A549 (cell line): ENCODE data around the gene INHA.

Experiments
- BHLHE40 ChIP-seq: IDR thresholded peaks from 2 replicates; pipeline ENCODE4 v1.6.1; 2012; ENCODE audit warnings: low read depth, low read length, inconsistent platforms
- CHD4 ChIP-seq: fragments of 200-600 bp; sonication (generic); IDR thresholded peaks from 2 replicates; pipeline ENCODE4 v1.6.1; 2016; ENCODE audit warnings: antibody characterized with exemption, mild to moderate bottlenecking, borderline replicate concordance
- HOXB13 ChIP-seq: fragments of 250-450 bp; sonication (Bioruptor Pico); IDR thresholded peaks from 2 replicates; pipeline ENCODE4 v1.5.0; 2020; ENCODE audit warnings: low read depth, mild to moderate bottlenecking, moderate library complexity
- NR3C1 ChIP-seq: fragments of >200 bp; sonication (Bioruptor Twin); formaldehyde crosslinking; IDR thresholded peaks from 3 replicates; pipeline ENCODE4 v1.6.1; 2017
- RAD21 ChIP-seq, 2 experiments: fragments of >200 bp in 1 of 2; sonication (Bioruptor Twin) in 1 of 2; formaldehyde crosslinking in 1 of 2; IDR thresholded peaks in 1 of 2; conservative IDR thresholded peaks in 1 of 2; 2 replicates in 1 of 2; 3 replicates in 1 of 2; pipeline ENCODE4 v1.6.1; 2012 to 2018; ENCODE audit warnings: inconsistent platforms in 1 of 2
- RFX5 ChIP-seq: fragments of 450-650 bp; IDR thresholded peaks from 2 replicates; pipeline ENCODE4 v1.7.1; 2014; ENCODE audit warnings: antibody characterized with exemption, mild to moderate bottlenecking, moderate library complexity
- SMC3 ChIP-seq: fragments of >200 bp; sonication (Bioruptor Twin); formaldehyde crosslinking; IDR thresholded peaks from 3 replicates; pipeline ENCODE4 v1.6.1; 2018; ENCODE audit warnings: inconsistent platforms
- TP53 ChIP-seq: fragments of 250-450 bp; sonication (Bioruptor Pico); IDR thresholded peaks from 2 replicates; pipeline ENCODE4 v1.5.0; 2021; ENCODE audit warnings: mild to moderate bottlenecking, moderate library complexity
- TF ChIP-seq, protein P1 (sequence below): fragments of >200 bp; sonication (Bioruptor Twin); formaldehyde crosslinking; IDR thresholded peaks from 3 replicates; pipeline ENCODE4 v1.5.1; 2016
- TF ChIP-seq, protein P2 (sequence below): fragments of 200-600 bp; sonication (generic); IDR thresholded peaks from 2 replicates; pipeline ENCODE4 v1.6.1; 2016; ENCODE audit warnings: antibody characterized with exemption, mild to moderate bottlenecking, moderate library complexity
- TF ChIP-seq, protein P3 (sequence below): fragments of 450-650 bp; IDR thresholded peaks from 2 replicates; pipeline ENCODE4 v1.6.1; 2014; ENCODE audit warnings: antibody characterized with exemption

DNA sequence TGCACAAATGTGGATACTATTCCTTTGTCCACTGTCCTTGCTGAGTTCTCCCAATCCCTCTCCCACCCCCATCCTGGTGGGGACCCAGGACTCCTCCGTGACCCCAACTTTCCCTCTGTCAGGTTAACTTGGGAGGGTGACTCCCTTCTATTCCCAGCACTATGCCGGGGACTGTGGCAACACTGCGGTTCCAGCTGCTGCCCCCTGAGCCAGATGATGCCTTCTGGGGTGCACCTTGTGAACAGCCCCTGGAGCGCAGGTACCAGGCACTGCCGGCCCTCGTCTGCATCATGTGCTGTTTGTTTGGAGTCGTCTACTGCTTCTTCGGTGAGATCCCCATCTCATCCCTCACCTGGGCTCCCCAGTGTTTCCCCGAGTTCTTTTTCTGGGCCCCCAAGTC is 27.5 kb upstream of the INHA start:
- TF ChIP-seq, protein P1, sequence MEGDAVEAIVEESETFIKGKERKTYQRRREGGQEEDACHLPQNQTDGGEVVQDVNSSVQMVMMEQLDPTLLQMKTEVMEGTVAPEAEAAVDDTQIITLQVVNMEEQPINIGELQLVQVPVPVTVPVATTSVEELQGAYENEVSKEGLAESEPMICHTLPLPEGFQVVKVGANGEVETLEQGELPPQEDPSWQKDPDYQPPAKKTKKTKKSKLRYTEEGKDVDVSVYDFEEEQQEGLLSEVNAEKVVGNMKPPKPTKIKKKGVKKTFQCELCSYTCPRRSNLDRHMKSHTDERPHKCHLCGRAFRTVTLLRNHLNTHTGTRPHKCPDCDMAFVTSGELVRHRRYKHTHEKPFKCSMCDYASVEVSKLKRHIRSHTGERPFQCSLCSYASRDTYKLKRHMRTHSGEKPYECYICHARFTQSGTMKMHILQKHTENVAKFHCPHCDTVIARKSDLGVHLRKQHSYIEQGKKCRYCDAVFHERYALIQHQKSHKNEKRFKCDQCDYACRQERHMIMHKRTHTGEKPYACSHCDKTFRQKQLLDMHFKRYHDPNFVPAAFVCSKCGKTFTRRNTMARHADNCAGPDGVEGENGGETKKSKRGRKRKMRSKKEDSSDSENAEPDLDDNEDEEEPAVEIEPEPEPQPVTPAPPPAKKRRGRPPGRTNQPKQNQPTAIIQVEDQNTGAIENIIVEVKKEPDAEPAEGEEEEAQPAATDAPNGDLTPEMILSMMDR: no peak
- TF ChIP-seq NR3C1 (no peak), BHLHE40 (no peak), RAD21 (conservative IDR thresholded peaks at IDR 0.05 in 1 of 2, IDR thresholded peaks at IDR 0.05 in 1 of 2) (no peak), CHD4 (no peak), HOXB13 (CRISPR knock-in tag) (no peak), SMC3 (no peak), RFX5 (no peak), TP53 (CRISPR knock-in tag) (no peak)
- TF ChIP-seq, protein P2, sequence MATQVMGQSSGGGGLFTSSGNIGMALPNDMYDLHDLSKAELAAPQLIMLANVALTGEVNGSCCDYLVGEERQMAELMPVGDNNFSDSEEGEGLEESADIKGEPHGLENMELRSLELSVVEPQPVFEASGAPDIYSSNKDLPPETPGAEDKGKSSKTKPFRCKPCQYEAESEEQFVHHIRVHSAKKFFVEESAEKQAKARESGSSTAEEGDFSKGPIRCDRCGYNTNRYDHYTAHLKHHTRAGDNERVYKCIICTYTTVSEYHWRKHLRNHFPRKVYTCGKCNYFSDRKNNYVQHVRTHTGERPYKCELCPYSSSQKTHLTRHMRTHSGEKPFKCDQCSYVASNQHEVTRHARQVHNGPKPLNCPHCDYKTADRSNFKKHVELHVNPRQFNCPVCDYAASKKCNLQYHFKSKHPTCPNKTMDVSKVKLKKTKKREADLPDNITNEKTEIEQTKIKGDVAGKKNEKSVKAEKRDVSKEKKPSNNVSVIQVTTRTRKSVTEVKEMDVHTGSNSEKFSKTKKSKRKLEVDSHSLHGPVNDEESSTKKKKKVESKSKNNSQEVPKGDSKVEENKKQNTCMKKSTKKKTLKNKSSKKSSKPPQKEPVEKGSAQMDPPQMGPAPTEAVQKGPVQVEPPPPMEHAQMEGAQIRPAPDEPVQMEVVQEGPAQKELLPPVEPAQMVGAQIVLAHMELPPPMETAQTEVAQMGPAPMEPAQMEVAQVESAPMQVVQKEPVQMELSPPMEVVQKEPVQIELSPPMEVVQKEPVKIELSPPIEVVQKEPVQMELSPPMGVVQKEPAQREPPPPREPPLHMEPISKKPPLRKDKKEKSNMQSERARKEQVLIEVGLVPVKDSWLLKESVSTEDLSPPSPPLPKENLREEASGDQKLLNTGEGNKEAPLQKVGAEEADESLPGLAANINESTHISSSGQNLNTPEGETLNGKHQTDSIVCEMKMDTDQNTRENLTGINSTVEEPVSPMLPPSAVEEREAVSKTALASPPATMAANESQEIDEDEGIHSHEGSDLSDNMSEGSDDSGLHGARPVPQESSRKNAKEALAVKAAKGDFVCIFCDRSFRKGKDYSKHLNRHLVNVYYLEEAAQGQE: no peak
- TF ChIP-seq, protein P3, sequence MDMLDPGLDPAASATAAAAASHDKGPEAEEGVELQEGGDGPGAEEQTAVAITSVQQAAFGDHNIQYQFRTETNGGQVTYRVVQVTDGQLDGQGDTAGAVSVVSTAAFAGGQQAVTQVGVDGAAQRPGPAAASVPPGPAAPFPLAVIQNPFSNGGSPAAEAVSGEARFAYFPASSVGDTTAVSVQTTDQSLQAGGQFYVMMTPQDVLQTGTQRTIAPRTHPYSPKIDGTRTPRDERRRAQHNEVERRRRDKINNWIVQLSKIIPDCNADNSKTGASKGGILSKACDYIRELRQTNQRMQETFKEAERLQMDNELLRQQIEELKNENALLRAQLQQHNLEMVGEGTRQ: no peak
